Amniotic epithelial cell (primary cell): ENCODE results near the gene ARSA.

Experiments
- DNase-seq: peaks from one replicate; pipeline ENCODE4 v3.0.0-alpha.2; 2010; ENCODE audit warnings: low read depth

The ARSA gene

GRCh38 chr22:50579752-50580151 lies 48.2 kb downstream of the ARSA start:
- DNase-seq: no peak

DNA sequence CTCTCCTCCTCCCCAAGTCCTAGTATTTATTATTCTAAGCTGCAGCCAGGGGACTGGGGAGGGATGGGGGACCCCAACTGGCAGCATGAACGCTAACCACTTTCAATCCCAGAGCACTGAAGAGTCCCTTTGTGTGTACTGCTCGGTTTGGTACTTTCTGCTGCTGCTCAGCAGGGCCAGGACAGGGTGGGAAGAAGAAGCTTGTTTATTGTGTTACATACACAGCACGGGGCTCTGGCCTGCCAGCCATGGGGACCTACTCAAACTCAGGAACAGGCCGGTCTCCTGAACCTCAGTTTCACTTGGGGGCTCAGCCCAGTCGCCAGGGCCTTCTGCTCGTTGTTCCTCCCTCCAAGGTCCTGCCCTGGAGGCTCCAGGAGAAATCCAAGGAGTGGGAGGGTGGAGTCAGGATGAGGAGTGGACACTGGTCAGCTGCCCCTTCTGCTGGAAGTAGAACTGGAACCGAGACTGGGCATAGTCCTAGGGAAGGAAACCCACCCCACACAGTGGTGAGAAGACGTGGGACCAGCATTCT lies 49.1 kb downstream of the ARSA start:
- no peak for DNase-seq

DNA sequence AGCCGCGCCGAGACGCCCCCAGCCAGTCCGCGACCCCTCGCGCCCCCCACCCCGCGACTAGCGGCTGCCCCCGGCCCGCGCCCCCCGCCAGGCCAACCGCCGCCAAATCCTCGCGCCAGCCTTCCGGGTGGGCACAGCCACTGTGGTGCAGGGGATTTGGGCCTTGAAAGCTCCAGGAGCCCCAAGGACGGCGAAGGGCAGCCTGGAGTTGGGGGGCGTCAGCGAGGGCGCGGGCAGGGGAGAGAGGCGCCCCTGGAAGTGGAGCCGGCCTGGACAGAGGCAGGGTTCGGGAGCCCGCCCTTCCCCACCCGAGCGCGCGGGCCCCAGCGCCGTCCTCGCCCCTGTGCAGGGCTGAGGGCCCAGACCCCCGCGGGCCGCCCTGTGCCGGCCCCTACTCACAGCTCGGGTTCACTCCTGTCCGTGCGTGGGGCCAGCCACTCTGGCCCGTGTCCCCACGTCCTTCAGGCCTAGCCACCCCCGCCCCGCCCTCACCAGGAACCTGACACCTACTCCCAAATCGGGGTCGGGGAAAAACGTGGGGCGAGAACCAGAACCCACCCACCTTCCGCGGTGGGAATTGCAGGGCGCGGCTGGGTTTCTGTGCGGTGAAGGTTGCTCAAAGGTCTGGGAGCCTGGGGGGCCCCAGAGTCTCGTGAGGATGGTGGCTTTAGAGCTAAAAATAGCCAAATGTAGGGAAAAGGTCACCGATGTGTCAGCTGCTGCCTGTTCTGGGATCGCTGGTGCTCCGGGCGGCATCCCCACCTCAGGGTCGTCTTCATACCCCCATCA lies 49.8 kb downstream of the ARSA start, which contains the start of gene CPT1B:
CPT1B (minus strand) TSS at position 441 of the 789 bp plus-strand sequence. CDS start 512 bp downstream, outside the sequence.
- no peak for DNase-seq

DNA sequence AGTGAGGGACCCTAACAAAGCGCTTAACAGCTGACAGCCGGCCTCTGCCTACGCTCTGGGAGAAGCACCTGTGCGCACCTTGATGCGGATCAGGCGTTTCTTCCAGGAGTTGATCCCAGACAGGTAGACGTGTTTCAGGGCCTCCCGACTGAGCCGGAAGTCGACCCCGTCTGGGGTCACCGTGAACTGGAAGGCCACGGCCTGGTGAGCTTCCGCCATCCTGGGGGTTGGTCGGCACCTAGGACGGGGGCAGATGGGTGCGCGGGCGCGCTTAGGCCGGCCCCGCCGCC lies 50.3 kb downstream of the ARSA start:
- no peak for DNase-seq

DNA sequence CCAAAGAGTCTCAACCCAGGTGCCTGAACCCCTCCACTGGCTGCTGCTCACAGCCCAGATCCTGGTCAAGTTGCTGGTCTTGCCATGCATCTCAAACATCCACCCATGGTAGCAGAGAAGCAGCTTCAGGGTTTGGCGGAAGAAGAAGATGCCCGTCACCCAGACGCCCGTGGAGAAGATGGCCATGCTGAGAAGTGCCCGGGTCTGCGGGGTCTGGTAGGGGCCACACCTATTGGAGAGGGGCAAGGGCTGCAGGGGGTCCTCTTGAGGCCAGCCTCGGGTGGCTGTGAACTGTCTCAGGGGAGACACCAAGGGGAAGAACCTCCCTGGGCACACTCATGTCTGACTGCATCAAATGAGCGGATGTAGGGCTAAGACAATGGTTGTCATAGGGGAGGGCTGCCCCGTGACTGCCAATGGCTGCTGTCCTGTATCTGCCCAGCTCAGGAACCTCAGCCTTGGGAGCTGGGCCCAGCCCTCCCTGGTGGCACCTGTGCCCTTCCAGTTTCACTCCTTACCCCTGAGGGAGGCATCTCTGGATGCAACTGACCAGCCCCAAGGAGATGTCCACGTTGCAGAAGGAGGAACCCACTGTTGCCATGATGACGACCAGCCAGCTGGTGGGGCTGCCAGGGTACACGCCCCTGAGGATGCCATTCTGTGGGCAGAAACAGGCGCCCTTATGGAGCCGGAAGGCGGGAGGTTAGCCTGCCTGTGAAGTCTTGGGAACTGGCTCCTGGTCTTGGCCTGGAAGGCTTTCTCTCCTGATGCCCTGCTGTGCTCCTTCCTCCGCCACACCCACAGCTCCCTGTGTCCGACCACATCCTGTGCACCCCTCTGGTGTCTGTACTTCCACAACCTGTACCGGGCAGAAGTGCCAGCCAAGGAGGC lies 50.9 kb downstream of the ARSA start:
- DNase-seq: no peak

DNA sequence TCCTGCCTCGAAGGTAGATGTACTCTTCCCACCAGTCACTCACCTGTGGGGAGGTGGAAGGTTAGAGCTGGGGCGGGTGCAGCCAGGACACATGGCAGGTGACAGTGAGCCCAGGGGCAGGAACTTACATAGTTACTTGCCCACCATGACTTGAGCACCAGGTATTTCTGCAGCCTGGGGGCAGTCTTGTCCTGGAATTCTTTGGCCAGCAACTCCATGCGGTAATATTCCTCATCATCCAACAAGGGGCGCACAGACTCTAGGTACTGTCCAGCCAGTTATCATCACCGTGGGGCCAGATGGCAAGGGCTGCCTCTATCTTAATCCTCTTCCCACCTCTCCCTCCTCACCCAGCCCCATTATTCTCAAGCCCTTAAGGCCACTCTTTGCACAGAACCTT lies 51.9 kb downstream of the ARSA start:
- peak; percentile 68 for DNase-seq

- no peak for DNase-seq
Measured at GRCh38 chr22:50575426-50575941, 52.5 kb downstream of the ARSA start.
